ENCODE data around the gene ENKD1. TPM values are rescaled to one million over a fixed set of nuclear protein-coding genes. Genes with fewer than 3 reads are reported as not detected.

Gene ENKD1
- total and polyA plus RNA-seq, 2 experiments from 2014 or later, result 11.6 to 11.8 TPM

GRCh38 chr16:67664258-67664657 lies 2.3 kb downstream of the ENKD1 start:
- Histone ChIP-seq H3K4me2 (no peak overlapping the region), H3F3A (replicated peaks; ENCODE audit: low read depth) (peaks cover 33% of the 10 kb centered on the region), H3K27ac (ENCODE audit: low read depth) (no peak overlapping the region), H3K4me1 (ENCODE audit: insufficient read depth) (peaks cover 14% of the 10 kb centered on the region; the same call in 1 of the 2 replicates), H4K20me1 (replicated peaks; ENCODE audit: insufficient read depth) (0 out of 2 replicates have a peak, but pooled peaks cover 5% of the 10 kb centered on the region), H3K36me3 (ENCODE audit: insufficient read depth) (no peaks in the 10 kb centered on the region), H3K27me3 (ENCODE audit: insufficient read depth) (peaks cover 10% of the 10 kb centered on the region), H2AFZ (no peak overlapping the region), H3K9me2 (ENCODE audit: insufficient read depth) (no peaks in the 10 kb centered on the region), H3K79me2 (replicated peaks; ENCODE audit: insufficient read depth) (no peaks in the 10 kb centered on the region), H3K4me3 (no peak overlapping the region)
- ATAC-seq (no peak), DNase-seq (ENCODE audit: low spot score) (no peak)
- peak overlapping the region; percentile 3; the same call in 1 of the 3 replicates for H3K4me3 Mint-ChIP-seq
- peaks cover 17% of the 10 kb centered on the region for H3K4me1 Mint-ChIP-seq
- no peaks in the 10 kb centered on the region; the same call in 2 of the 3 replicates for H3K9me3 Mint-ChIP-seq
- TF ChIP-seq CTCF (conservative IDR thresholded peaks at IDR 0.05; ENCODE audit: low read depth in 2 of 2), result no peak
- TF ChIP-seq ZNF331 (CRISPR knock-in tag; IDR thresholded peaks at IDR 0.05; ENCODE audit: low read depth), result no peak
- no peak for TF ChIP-seq ETS1 (IDR thresholded peaks at IDR 0.05)
- no peak for TF ChIP-seq EZH2phosphoT487 (IDR thresholded peaks at IDR 0.05; ENCODE audit: unreplicated experiment)
- TF ChIP-seq EZH2 (IDR thresholded peaks at IDR 0.05; ENCODE audit: low read depth, unreplicated experiment), result no peak
- TF ChIP-seq ZNF114 (CRISPR knock-in tag; IDR thresholded peaks at IDR 0.05), result no peak
- no peak for TF ChIP-seq ZNF462 (CRISPR knock-in tag; IDR thresholded peaks at IDR 0.05)
- TF ChIP-seq STAT1 (IDR thresholded peaks at IDR 0.05; ENCODE audit: unreplicated experiment), result no peak
- no peak for TF ChIP-seq REST (IDR thresholded peaks at IDR 0.05; ENCODE audit: unreplicated experiment)
- H3K36me3 Mint-ChIP-seq (ENCODE audit: low read depth), result peaks cover 3% of the 10 kb centered on the region
- H3K27ac Mint-ChIP-seq, result no peak overlapping the region
- peaks cover 27% of the 10 kb centered on the region for H3K27me3 Mint-ChIP-seq (ENCODE audit: insufficient read depth, low read depth, poor library complexity)

All from GM23338 (cell line).